ENCODE data around the gene COX18.

DNA sequence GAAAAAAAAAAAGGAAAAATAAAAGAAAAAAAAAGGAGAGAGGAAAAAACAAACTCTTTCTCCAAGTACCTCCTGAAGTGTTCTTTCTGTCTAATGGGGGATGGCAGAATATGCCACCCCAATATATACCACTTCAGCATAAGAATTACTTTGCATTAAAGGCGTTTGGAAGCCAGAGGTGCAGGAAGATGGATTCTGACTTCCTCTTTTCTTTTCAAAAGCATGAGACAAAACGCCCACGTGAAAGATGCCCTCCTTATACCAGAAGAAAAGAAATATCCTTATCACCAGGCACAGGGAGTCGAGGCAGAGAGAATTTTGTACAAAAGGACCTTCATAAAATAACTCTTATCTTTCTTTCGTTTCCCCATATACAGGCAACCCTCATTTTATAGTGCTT, 40.9 kb downstream of the COX18 start:
- TF ChIP-seq CTCF (IDR thresholded peaks at IDR 0.05; ENCODE audit: insufficient read depth, low read depth, low read length) (no peak), EZH2 (IDR thresholded peaks at IDR 0.05; ENCODE audit: insufficient read depth, low read length) (no peak)

All from astrocyte (in vitro differentiated cells and primary cell).